GM19455 (cell line): ENCODE measurements around the gene ZIC4.

Experiments
- ATAC-seq: cut with Tn5 transposase; IDR thresholded peaks from one replicate; pipeline ENCODE4 v1.9.1; 2021; ENCODE audit not compliant: unreplicated experiment

The ZIC4 gene

DNA sequence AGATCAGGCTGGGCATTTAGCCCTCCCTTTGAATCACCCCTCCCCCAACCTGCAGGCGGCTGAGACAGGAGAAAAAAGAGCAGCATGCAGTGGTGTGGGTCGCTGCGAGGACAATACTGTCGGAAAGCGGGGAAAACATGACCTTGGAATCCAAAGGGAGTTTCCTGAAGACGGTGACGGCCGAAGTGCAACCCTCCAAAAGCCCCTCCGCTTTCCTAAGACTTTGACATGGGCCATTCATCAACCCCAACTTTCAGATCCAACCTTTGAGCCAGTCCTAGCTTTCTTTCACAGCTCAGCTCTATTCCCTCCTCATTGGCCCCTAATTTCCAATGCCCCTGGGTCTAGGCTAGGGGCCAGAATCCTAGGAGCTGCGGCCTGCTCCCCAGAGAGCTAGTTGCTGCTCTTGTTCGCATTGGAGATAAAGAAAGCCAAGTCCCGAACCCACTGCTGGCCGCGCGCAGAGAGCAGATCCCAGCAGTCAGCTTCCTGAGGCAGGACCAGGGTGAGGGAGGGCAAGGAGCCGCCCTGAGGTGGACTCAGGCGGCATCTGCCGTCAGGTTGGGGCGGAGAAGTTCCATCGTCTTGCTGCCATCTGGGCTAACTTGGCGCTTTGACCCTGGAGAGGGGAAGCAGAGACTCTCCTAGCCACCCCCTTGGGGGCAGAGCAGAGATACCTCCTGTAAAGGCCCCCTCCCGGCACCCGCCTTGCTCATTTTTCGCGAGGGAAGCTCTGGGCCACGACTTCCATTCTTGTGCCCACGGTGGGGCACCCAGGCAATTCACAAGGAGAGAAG is 914 bp downstream of the ZIC4 start:
- no peak for ATAC-seq

DNA sequence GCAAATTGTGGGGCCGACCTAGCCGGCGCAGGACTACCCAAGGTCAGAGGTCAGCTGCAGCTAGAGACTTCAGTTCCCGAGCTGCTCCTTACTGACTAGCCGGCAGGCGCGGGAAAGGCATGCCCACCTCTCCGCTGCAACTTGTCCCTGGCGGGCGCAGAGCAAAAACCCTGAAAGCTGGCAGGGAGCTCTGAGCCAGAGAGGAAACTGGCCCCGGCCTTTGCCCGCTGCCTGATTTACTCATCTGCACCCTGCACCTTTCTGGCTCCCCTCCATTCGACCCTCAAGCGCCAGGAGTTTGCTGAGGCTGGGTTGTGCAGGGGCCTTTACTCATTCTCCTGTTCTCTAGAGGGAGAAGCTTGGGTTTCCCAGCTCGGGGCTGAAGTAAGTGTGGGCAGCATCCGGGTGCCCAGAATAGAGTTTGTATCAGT is 1.5 kb downstream of the ZIC4 start:
- ATAC-seq, result no peak

DNA sequence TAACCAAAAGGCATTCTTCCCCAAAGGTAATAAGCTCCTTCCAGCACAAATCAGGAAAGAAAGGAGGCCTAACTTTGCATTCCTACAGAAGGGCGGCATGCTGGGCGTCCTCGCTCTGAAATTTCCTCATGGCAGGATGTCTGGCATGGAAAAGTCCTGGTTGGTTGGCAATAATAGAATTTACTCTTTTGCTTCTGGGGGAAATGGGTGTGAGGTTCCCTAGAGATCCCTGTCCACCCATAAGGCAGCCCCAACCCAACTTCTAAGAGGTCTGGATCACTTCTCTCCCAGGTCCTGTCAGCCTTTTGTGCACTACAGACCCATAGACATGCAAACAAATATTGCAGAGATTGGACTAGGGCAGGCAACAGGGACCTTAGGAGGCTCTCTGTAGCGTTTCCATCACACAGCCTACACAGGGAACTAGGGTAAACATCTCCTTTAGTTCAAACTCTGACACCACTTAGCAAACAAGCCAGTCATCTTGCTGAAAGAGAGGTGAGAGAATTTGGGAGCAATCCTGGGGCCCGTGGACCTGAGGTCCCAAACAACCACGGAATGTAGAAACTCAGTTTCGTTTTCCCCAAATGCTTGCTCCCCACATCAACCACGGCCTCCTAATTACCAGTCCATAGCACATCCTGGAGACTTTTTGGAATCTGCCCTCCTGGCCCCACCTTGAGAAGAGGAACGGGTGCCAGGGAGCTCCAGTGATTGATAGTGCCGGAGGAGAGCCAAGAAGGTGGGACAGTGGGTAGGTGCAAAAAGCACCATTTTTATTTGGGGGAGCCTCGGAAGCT is 2.1 kb downstream of the ZIC4 start:
- ATAC-seq, result no peak

DNA sequence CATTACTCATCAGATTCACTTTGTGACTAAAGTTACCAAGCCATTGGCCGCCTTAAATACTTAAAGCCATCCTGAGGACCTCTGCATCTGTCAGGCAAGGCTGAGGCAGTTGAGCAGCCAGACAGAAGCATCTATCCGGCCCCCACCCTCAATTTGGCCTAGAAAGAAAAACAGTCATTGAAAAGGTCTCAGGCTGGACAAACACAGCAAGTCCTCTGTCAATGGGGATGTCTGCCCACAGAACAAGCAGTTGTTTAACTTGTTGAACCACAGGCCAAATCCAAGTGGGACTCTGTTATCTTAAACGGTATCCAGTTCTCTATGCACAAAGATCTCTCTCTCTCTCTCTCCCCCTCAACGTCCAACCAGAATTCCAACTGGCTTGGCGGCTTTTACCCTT is 2.8 kb downstream of the ZIC4 start:
- ATAC-seq, result no peak

DNA sequence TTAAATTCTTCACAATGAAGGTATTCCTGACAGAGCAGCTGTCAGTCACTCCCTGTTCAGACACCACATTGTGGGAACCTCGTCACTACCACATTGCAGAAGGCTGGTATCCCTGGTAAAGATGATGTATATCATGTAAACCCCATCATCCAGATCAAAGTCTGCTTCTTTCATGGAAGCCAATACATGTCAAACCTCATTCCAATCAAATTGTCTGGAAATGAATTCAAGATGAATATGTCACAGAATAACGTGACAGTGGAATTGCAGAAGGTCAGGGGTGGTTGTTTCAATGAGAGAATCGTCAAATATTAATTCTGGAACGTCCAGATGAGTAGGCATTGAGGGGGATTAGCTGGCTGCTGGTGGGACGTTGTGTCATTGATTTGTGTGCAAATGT is 4.2 kb downstream of the ZIC4 start:
- no peak for ATAC-seq

DNA sequence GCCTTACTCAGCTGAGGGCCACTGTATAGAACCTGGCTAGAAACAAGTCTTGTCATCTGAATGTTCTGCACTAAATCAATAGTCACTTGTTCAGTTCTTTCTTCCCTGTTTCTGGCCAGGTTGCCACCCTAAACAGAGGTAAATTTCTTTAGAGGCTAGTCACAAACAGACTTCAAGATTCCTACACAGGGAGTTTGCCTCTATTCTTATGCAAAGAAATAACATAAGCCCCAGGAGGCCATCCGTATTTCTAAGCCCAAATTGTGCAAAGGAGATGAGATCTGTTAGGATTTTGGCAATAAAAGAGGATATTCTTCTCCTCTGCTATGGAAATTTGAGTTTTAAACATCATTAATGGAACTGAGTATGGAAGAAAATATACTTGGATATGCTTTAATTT is 4.9 kb downstream of the ZIC4 start:
- ATAC-seq, result no peak

DNA sequence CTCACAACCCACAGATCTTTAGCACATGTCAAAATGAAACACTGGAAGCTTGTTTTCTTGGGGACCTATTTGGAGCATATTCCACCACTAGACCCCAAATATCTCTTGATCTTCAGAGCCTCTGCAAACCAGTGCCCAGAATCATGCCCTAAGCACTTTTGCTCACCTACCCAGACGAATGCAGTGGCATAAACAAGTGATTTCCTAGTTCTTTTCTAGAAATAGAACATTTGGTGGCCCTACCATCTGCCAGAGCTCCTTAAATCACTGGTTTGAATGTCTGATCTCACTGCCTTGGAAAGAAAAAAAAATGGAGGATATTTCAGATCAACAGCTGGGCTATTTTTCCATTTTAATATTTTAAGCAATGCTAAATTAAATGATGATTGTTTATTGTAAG is 5.3 kb downstream of the ZIC4 start:
- no peak for ATAC-seq

DNA sequence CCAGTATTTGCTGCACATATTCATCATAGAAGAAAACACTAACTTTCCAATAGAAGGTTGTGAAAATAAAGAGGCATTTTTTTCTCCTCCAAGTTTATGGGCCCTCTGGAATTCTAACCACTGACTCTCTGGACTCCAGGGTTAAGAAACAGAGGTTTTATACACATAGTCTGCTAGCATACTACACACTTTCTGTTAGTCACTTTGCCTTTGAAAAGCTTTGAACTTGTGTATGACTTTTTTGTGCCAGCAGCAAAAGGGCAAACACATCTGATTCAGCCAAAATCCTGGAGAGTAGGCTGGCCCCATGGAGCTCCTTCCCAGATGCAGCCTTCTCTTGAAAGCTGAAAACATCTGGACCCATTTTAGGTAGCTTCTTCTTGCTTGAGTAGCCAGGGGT is 6.2 kb downstream of the ZIC4 start:
- no peak for ATAC-seq

DNA sequence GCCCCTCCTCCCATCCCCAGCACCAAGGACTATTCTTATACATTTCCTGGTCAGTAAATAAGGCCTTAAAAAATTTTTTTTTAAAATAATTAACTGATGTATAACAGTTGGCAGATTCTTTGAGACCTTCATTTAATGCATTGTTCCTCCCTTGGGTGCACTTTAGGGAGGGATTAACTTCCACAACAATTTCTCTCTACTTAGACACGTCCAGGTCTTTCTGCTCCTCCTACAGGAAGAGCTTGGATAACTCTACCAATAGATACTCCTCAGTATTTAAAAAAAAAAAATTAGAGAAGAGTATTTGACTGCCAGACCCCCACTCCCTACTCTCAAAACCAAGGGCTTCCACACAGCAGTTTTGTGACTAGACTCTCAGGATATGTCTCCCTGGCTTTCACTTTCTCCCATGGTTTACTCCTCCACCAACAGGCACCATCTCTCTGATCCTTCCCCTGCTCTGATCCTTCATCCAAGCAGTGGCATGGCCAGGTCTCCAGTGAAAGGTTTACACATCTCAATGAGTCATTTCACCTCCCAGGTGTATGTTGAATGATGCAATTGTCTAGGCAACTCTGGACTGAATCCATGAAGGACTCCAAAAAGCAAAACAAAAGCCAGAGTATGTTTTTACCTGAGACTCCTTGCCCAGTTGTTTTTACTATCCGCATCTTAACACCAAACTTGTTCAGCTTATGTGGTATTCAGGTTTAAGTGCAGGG is 7.4 kb downstream of the ZIC4 start:
- no peak for ATAC-seq

DNA sequence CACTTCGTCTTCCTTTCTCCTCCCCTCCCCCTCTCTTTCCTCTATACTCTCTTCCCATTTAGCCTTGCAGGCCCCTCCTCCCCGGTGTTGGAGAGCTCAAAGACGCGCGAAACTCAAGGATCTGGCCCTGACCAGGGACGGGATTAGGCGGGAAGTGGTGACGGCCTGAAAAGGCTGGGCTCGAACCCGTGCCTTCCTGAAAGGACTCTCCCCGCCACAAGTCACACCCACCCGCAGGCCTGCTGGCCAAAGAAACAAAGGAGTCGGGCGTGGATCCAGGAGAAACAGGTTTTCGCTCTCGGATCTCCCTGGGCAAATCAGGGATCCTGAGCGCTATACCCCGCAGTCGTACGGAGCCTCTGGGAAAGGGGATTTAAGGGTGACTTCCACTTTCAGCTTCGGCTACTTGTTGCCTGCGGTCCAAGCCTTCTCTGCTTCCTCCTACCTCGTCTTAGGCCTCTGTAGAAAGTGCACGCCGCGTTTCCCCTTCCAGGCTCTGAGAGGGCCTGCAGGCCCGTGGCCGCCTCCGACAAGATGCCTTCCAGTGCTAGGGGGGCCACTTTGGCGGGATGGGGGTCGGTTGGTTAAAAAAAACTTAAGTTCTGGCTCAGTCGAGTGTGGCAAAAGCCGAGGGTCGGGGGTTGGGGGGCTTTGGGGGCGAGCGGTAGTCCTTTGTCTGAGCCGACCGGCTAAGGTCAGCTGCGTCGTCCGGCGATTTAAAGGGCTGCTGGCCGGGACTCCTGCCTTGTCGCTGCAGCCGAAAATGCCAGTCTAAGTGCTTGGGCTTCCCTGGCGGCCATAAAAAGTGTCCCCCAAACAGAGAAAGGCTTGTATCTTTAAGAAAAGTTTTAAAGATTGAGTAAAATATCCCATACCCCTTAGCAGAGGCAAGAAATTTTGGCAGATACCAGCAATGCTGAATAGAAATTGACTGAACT is 8.2 kb downstream of the ZIC4 start:
- ATAC-seq, result no peak

DNA sequence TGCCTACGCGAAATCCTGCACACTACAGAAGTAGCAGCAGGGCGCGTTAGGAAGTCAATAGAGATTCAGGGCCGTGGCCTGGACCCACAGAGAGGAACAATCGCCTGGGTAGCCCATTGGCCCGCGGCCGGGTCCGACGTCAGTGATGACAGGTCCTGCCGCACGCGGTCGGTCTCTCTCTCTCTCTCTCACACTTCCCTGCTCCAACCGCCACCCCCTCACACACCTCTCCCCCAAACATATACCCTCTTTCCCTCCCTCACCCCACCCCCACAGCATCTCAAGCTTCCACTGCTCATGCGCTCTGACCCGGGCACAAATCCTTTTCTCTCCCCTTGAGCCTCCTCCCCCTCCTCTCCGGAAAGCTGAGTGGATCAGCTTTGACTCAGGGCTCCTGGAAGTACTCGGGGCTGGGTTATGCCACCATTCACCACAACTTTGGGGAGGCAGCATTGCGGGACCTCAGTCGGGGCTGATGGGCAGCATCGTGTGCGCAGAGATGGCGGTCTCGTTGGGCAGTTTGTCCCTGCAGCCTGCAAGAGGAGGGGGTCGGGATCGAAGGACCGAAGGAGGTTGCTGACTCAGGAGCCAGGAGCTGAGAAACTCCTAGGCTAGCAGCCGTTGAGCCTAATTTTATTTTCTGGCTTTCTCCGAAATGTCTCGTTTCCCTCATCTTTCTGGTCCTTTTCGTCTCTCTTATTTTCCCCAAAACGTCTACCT is 9.0 kb downstream of the ZIC4 start:
- ATAC-seq, result no peak

DNA sequence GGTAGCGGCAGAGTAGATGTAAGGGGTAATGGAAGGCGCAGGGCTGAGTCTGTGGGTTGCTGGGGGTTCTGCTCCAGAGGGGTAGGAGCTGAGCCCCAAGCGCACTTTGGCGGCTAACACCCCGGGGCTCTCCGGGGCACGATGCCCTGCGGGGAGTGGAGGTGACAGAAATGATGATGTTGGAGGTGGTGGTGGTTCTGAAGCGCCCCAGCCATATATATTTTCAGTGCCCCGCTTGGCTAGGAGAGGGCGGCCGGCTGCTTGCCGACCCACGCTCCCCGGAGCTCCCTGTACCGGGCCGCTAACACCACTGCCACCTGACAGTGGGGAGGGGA is 9.7 kb downstream of the ZIC4 start:
- no peak for ATAC-seq

DNA sequence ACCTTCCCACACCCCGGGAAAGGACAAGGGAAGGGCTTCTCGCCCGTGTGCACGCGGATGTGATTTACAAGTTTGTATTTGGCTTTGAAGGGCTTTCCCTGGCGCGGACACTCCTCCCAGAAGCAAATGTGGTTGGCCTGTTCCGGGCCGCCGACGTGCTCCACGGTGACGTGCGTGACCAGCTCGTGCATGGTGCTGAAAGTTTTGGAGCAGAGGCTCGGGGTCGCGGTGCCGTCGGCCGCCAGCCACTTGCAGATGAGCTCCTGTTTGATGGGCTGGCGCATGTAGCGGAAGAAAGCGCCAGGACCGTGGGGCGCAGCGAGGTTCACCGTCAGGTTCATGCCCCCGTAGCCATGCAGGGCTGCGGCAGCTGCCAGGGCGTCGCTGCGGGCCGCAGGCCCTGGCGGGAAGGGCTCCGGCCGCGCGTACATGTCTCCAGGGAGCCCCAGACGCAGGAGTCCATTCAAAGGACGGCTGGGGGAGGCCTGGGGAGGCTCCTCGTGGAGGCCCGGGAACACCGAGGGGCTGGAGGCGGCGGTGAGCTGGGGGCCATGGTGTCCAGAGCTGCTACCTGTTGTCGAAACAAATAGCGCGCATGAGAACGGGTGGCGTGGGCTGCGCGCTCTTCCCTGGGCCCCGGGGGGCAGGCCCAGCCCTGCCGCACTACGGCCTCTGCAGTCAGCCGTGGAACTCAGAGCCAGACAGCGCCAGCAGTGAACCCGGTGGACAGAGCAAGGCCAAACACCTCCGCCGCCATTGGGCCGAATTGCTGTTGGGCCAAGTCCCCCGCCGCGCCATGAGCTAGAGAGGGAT is 10.2 kb downstream of the ZIC4 start:
- ATAC-seq, result no peak

DNA sequence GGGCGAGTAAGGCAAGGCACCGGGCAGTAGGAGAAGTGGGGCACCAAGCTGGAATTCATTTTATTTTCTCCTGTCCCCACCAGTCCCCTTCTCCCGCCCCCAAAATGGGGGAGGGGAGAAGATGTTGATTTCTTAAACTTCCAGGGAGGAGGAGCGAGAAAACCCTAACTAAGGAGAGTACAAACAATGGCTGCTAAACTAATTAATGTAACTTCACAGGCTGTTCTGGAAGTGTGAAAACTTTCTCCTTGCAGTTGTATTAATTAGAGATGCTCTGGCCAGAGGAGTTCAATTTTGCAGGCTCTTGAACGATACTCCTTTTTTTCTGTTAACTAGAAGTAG is 11.5 kb downstream of the ZIC4 start:
- ATAC-seq, result no peak

DNA sequence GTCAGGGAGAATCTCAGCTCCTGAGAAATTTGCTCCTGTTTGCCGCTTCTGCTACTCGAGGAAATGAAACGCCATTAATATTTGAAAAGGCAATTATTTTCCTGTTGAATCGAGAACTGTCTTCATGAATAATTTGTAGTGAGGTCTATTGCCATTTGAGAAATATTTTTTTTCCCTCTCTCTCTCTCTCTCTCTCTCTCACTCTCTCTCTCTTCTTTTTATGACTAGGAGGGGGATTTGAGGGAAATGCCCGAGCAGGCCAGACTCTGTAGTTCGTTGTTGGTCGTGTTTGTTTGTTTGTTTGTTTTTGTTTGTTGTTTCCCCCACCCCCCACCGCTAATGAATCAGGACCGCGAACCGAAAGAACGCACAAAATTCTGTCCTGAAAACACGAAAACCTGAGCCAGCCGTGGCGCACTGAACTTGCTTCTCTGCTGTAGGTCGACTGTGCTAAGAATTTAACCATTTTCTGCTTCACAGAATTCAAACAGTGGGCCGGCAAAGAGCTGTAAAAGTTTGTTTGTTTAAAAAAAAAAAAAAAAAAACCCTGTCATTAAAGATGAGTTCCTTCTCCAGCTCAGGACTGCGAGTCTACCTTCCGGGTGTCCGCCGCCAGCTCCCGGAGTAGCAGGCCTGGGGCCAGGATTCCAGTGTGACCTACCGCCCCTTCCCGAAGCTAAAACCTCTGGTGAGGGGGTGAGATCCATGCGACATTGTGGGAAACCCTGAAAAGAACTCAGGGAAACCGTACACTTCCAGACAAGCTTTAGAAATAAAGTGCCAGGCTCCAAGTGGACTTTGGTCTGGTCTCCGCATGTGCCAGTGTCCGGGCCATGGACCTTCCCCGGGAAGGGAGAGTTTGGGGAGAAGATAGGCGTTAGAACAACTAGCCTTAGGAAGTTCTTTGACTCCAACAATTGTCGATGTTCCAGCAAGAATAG is 12.1 kb downstream of the ZIC4 start:
- no peak for ATAC-seq

DNA sequence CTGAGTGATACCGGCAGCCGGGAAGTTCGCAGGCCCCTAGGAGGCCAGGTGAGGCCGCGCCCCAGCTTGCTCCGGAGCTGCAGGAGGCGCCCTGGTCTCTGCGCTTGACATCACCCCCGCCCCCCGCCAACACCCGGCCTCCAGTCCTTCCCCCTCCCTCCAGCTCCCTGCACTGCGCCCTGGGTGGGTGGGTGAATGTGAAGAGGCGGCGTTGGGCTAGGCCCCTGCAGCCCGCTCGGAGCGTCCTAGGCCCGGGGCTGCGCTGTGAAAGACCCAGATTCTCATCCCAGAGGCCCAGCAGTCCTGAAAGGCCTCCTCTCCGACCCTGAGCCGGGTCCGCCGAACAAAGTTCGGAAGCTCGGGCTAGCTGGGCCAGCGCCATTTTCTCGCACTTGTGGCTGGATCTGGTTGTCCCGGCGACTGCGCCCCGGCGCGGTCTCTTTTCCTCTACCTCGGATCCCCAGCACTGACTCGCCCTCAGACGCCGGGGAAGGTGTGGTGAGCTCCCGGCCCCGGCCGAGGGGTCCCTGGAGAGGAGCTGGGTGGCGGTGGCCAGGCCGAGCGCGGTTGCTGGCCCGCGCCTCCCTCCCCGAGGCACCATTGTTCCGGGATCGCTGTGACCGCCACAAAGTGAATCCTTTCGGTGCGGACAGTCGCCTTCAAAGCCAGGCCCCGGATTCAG is 12.9 kb downstream of the ZIC4 start:
- ATAC-seq, result no peak

DNA sequence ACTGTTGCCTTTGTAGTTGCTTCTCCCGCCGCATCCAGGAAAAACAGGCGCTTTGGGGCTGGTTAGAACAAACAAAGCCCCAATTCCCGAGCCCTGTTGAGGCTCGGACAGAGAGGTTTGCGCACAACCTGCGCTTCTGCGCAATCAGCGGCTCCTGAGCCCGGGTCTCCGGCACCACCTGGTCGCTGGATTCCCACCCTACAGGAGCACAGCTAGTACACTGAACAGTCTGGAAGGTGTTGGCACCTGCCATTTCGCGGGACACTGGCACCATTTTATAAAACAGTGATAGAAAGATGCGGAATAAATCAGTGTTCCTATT is 13.8 kb downstream of the ZIC4 start:
- no peak for ATAC-seq
